WI38 (cell line): ENCODE results near the gene ZMIZ1.
"Not testable (repeated sequence)": the region's sequence is repeated elsewhere in the genome, so short reads cannot be mapped to it uniquely, and the experiment has no call there.

Experiments
- H3K4me3 ChIP-seq: 2 replicates; pipeline ENCODE4 v1.5.1; 2011; ENCODE audit warnings: low read depth, mild to moderate bottlenecking, control low read depth, low read length
- TF ChIP-seq, protein P1 (sequence below): IDR thresholded peaks from 2 replicates; pipeline ENCODE4 v1.5.1; 2012; ENCODE audit warnings: low read depth, mild to moderate bottlenecking, control low read depth, low read length

The ZMIZ1 gene

DNA sequence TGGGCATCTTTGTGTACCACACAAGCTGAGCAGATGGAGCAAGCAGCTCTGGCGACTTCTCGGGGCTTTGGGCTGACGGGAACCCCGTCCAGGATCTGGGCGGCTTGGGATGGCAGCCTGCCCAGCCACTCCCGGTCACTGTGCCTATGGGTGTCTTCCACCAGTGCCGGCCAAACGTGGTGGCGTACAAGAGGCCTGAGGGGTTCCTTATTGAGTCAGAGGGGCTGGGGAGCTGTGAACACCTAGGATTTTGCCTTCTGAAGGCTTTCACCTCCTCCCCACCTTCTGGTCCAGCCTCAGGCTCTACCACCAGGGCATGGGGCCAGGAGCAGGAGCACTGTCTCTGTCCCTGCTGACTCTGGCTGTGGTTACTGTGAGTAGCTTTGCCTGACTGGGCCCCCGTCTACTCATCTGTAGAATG lies 206.7 kb downstream of the ZMIZ1 start:
- H3K4me3 ChIP-seq: no peak overlapping the region
- TF ChIP-seq, protein P1, sequence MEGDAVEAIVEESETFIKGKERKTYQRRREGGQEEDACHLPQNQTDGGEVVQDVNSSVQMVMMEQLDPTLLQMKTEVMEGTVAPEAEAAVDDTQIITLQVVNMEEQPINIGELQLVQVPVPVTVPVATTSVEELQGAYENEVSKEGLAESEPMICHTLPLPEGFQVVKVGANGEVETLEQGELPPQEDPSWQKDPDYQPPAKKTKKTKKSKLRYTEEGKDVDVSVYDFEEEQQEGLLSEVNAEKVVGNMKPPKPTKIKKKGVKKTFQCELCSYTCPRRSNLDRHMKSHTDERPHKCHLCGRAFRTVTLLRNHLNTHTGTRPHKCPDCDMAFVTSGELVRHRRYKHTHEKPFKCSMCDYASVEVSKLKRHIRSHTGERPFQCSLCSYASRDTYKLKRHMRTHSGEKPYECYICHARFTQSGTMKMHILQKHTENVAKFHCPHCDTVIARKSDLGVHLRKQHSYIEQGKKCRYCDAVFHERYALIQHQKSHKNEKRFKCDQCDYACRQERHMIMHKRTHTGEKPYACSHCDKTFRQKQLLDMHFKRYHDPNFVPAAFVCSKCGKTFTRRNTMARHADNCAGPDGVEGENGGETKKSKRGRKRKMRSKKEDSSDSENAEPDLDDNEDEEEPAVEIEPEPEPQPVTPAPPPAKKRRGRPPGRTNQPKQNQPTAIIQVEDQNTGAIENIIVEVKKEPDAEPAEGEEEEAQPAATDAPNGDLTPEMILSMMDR: no peak

- no peak overlapping the region for H3K4me3 ChIP-seq
- TF ChIP-seq, protein P1: no peak
These were observed 209.0 kb downstream of the ZMIZ1 start for GRCh38 chr10:79277579-79278269.

- H3K4me3 ChIP-seq: not testable (repeated sequence)
These were observed 210.3 kb downstream of the ZMIZ1 start for GRCh38 chr10:79279047-79279446.

- TF ChIP-seq, protein P1: no peak
These were observed 212.2 kb downstream of the ZMIZ1 start for GRCh38 chr10:79280956-79281355.

DNA sequence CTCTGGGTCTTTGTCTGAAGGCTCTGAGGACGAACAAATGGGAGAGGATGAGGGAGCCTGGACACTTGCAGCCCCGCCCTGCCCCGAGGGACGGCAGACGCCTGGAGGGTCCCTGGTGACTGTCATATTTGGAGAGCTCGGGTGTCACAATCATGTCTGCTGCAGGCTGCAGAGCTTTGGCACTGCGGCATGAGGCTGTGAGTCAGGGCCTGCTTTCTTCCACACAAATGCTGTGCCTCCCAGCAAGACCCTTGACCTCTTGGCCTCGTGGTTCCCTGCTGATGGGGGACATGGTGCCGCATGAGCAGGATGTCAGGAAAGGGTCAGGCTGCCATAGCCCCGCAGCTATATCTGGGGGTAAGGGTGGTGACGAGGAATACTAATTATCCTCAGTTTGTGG lies 213.6 kb downstream of the ZMIZ1 start:
- no peak overlapping the region for H3K4me3 ChIP-seq
- TF ChIP-seq, protein P1: no peak

More at GRCh38 chr10:79280956-79281355, 212.2 kb downstream of the ZMIZ1 start:
- H3K4me3 ChIP-seq: no peak overlapping the region

- no peak overlapping the region for H3K4me3 ChIP-seq
- TF ChIP-seq, protein P1: no peak
These were observed 214.8 kb downstream of the ZMIZ1 start for GRCh38 chr10:79283616-79284015.

GRCh38 chr10:79284158-79284871 lies 215.5 kb downstream of the ZMIZ1 start:
- TF ChIP-seq, protein P1: no peak

More at GRCh38 chr10:79284158-79284871, 215.5 kb downstream of the ZMIZ1 start:
- H3K4me3 ChIP-seq: no peak overlapping the region
